Measurements from ENCODE around the gene IFI27.

IFI27 gene

GRCh38 chr14:94139421-94139820, 28.9 kb downstream of the IFI27 start:
- Histone ChIP-seq H3K4me1 (ENCODE audit: insufficient read depth, low read length) (peaks cover 1% of the 10 kb centered on the region), H3K4me2 (ENCODE audit: insufficient read depth, low read length) (no peak overlapping the region), H3K9ac (ENCODE audit: low read depth, low read length) (no peak overlapping the region), H3K4me3 (ENCODE audit: low read depth in 1 of 2, low read length in 2 of 2) (no peak overlapping the region), H3K79me2 (ENCODE audit: insufficient read depth, low read length) (no peaks in the 10 kb centered on the region), H4K20me1 (ENCODE audit: insufficient read depth, low read length) (no peaks in the 10 kb centered on the region), H2AFZ (ENCODE audit: low read depth, low read length) (no peak overlapping the region), H3K27me3 (ENCODE audit: insufficient read depth, low read length, poor library complexity) (no peaks in the 10 kb centered on the region), H3K27ac (ENCODE audit: low read length) (no peak overlapping the region), H3K36me3 (ENCODE audit: insufficient read depth, low read length) (no peaks in the 10 kb centered on the region), H3K9me3 (ENCODE audit: insufficient read depth, low read length, severe bottlenecking) (no peaks in the 10 kb centered on the region)
- TF ChIP-seq EZH2 (IDR thresholded peaks at IDR 0.05; ENCODE audit: borderline replicate concordance, low read depth, low read length, severe bottlenecking), result no peak
- TF ChIP-seq CTCF (IDR thresholded peaks at IDR 0.05; ENCODE audit: borderline replicate concordance, extremely low read depth, low read length, poor library complexity, severe bottlenecking), result no peak
- ATAC-seq (ENCODE audit: insufficient read depth, low read depth), result no peak
- DNase-seq, result no peak

- Histone ChIP-seq H3K4me1 (ENCODE audit: insufficient read depth, low read length) (peaks cover 14% of the 10 kb centered on the region), H4K20me1 (ENCODE audit: insufficient read depth, low read length) (no peaks in the 10 kb centered on the region), H3K27me3 (ENCODE audit: insufficient read depth, low read length, poor library complexity) (no peaks in the 10 kb centered on the region), H2AFZ (ENCODE audit: low read depth, low read length) (no peak overlapping the region), H3K79me2 (ENCODE audit: insufficient read depth, low read length) (no peaks in the 10 kb centered on the region), H3K9ac (ENCODE audit: low read depth, low read length) (no peak overlapping the region), H3K4me2 (ENCODE audit: insufficient read depth, low read length) (no peak overlapping the region), H3K27ac (ENCODE audit: low read length) (no peak overlapping the region), H3K36me3 (ENCODE audit: insufficient read depth, low read length) (no peaks in the 10 kb centered on the region), H3K9me3 (ENCODE audit: insufficient read depth, low read length, severe bottlenecking) (no peaks in the 10 kb centered on the region), H3K4me3 (ENCODE audit: low read depth in 1 of 2, low read length in 2 of 2) (no peak overlapping the region)
- TF ChIP-seq EZH2 (IDR thresholded peaks at IDR 0.05; ENCODE audit: borderline replicate concordance, low read depth, low read length, severe bottlenecking) (no peak), CTCF (IDR thresholded peaks at IDR 0.05; ENCODE audit: borderline replicate concordance, extremely low read depth, low read length, poor library complexity, severe bottlenecking) (no peak)
- ATAC-seq (ENCODE audit: insufficient read depth, low read depth), result no peak
- no peak for DNase-seq
These were observed 31.7 kb downstream of the IFI27 start for GRCh38 chr14:94142247-94142646.

GRCh38 chr14:94142836-94143235, 32.3 kb downstream of the IFI27 start:
- no peak for TF ChIP-seq EZH2 (IDR thresholded peaks at IDR 0.05; ENCODE audit: borderline replicate concordance, low read depth, low read length, severe bottlenecking)
- TF ChIP-seq CTCF (IDR thresholded peaks at IDR 0.05; ENCODE audit: borderline replicate concordance, extremely low read depth, low read length, poor library complexity, severe bottlenecking), result no peak
- H3K27ac ChIP-seq (ENCODE audit: low read length), result no peak overlapping the region
- H3K4me2 ChIP-seq (ENCODE audit: insufficient read depth, low read length), result no peak overlapping the region
- DNase-seq (no peak), ATAC-seq (ENCODE audit: insufficient read depth, low read depth) (no peak)
- no peak overlapping the region for H2AFZ ChIP-seq (ENCODE audit: low read depth, low read length)
- no peak overlapping the region for H3K9ac ChIP-seq (ENCODE audit: low read depth, low read length)
- H3K79me2 ChIP-seq (ENCODE audit: insufficient read depth, low read length), result no peaks in the 10 kb centered on the region
- H3K27me3 ChIP-seq (ENCODE audit: insufficient read depth, low read length, poor library complexity), result no peaks in the 10 kb centered on the region
- H4K20me1 ChIP-seq (ENCODE audit: insufficient read depth, low read length), result no peaks in the 10 kb centered on the region
- no peaks in the 10 kb centered on the region for H3K36me3 ChIP-seq (ENCODE audit: insufficient read depth, low read length)
- no peak overlapping the region for H3K4me3 ChIP-seq (ENCODE audit: low read depth in 1 of 2, low read length in 2 of 2)
- peaks cover 14% of the 10 kb centered on the region for H3K4me1 ChIP-seq (ENCODE audit: insufficient read depth, low read length)
- no peaks in the 10 kb centered on the region for H3K9me3 ChIP-seq (ENCODE audit: insufficient read depth, low read length, severe bottlenecking)

- ATAC-seq (ENCODE audit: insufficient read depth, low read depth), result peak; percentile 69; the same call in 1 of the 3 replicates
These were observed 32.7 kb downstream of the IFI27 start for GRCh38 chr14:94143239-94143638.

More at GRCh38 chr14:94143239-94143638, 32.7 kb downstream of the IFI27 start:
- H3K27me3 ChIP-seq (ENCODE audit: insufficient read depth, low read length, poor library complexity), result no peaks in the 10 kb centered on the region
- H4K20me1 ChIP-seq (ENCODE audit: insufficient read depth, low read length), result no peaks in the 10 kb centered on the region
- peaks cover 14% of the 10 kb centered on the region for H3K4me1 ChIP-seq (ENCODE audit: insufficient read depth, low read length)
- peak; percentile 25 for DNase-seq
- no peak overlapping the region for H3K9ac ChIP-seq (ENCODE audit: low read depth, low read length)
- no peak overlapping the region for H3K4me2 ChIP-seq (ENCODE audit: insufficient read depth, low read length)
- TF ChIP-seq CTCF (IDR thresholded peaks at IDR 0.05; ENCODE audit: borderline replicate concordance, extremely low read depth, low read length, poor library complexity, severe bottlenecking), result peak; percentile 56
- TF ChIP-seq EZH2 (IDR thresholded peaks at IDR 0.05; ENCODE audit: borderline replicate concordance, low read depth, low read length, severe bottlenecking), result no peak
- H3K27ac ChIP-seq (ENCODE audit: low read length), result no peak overlapping the region
- H3K79me2 ChIP-seq (ENCODE audit: insufficient read depth, low read length), result no peaks in the 10 kb centered on the region
- no peak overlapping the region for H2AFZ ChIP-seq (ENCODE audit: low read depth, low read length)
- no peaks in the 10 kb centered on the region for H3K9me3 ChIP-seq (ENCODE audit: insufficient read depth, low read length, severe bottlenecking)
- no peaks in the 10 kb centered on the region for H3K36me3 ChIP-seq (ENCODE audit: insufficient read depth, low read length)
- no peak overlapping the region for H3K4me3 ChIP-seq (ENCODE audit: low read depth in 1 of 2, low read length in 2 of 2)
